Anterior cingulate cortex (tissue), 58 donors: ENCODE measurements around the gene TOP1.

Source experiments
- DNase-seq, 58 donors: peaks; one replicate each; lab custom pipeline; 2025; lab: John Stamatoyannopoulos, UW

TOP1 gene

DNA sequence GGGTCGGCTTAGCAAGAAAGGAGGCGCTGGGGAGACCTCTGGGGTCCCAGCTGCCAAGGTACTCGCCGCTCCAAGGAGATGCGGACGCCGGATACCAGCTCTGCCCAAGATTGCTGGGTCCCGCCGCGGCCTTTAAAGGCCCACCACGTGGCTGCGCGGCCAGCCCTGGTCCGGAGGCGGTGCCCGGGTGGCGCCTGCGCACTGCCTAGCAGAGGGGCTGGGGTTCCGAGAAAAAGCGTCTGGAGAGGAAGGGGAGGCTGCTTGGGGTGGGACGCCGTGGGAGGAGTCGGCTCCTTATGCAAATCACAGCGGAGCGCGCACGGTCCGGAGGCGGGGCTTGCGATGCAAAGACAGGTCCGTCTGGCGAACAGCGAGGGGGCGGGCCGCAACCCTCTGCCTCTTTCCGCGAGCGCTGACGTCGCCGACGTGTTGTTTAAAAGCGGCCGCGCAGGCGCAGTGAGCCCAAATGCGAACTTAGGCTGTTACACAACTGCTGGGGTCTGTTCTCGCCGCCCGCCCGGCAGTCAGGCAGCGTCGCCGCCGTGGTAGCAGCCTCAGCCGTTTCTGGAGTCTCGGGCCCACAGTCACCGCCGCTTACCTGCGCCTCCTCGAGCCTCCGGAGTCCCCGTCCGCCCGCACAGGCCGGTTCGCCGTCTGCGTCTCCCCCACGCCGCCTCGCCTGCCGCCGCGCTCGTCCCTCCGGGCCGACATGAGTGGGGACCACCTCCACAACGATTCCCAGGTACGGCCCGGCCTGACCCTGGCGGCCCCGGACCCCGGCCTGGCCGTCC is at the start of gene TOP1:
TSS of gene TOP1 (plus strand) at position 464 of the 791 bp plus-strand sequence. CDS start at position 710, 246 bp downstream.
- peak; percentile 94 to 100 (median 100) for DNase-seq

DNA sequence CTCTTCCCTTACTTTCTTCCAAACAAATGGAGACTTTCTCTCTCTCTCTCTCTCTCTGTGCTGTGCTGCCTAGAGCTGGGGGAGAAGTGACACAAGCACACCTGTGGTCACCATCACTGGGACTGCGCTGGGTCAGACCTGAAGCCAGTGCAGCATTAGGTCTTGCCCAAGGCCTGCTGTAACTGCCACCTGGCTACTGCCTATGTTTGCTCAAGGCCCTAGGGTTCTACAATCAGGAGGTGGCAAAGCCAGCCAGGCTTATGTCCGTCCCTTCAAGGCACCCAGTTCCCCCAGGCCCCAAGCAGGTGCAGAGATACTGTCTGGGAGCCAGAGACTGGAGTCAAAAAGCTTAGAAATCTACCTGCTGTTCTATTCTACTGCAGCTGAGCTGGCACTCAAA is 49.4 kb upstream of the TOP1 start:
- no peak for DNase-seq

DNA sequence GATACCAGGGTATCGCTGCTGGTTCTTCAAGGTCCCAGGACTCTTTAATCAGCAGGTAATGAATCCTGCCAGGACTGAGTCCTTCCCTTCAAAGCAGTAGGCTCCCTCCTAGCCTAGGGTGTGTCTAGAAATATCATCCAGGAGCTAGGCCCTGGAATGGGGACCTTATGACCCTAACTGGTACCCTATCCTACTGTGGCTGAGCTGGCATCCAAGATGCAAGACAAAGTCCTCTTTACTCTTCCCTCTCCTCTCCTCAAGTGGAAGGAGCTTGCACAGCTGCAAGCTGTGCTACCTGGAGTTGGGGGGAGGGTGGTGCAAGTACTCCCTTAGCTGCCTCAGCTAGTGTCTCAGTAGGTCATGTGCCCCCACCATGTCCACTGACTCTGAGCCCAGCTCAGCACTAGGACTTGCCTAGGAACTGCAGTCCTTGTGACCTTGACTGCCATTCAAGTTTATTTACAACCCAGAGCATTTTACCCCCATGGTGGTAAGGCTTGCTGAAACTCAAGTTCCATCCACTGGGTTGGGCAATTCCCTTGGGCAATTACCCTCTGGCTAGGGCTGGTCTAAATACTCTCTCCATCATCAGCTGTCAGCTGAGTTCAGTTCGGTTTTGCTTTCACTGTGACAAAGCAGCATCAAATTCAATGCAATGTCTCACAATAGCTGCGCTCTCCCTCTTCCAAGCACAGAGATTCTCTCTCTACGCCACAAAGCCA is 48.4 kb upstream of the TOP1 start:
- no peak for DNase-seq

DNA sequence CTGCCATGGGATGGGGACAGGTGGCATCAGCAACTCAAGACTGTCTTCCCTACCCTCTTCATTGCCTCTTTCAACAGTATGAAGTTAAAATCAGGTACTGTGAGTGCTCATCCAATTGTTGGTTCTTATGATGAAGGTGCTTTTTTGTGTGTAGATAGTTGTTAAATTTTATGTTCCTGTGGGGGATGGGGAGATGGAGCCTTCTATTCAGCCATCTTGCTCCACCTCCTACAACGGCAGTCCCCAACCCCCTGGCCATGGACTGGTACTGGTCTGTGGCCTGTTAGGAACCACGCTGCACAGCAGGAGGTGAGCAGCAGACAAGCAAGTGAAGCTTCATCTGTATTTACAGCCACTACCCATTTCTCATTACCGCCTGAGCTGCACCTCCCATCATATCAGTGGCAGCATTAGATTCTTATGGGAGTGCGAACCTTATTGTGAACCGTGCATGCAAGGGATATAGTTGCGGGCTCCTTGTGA is 47.8 kb upstream of the TOP1 start:
- no peak for DNase-seq

DNA sequence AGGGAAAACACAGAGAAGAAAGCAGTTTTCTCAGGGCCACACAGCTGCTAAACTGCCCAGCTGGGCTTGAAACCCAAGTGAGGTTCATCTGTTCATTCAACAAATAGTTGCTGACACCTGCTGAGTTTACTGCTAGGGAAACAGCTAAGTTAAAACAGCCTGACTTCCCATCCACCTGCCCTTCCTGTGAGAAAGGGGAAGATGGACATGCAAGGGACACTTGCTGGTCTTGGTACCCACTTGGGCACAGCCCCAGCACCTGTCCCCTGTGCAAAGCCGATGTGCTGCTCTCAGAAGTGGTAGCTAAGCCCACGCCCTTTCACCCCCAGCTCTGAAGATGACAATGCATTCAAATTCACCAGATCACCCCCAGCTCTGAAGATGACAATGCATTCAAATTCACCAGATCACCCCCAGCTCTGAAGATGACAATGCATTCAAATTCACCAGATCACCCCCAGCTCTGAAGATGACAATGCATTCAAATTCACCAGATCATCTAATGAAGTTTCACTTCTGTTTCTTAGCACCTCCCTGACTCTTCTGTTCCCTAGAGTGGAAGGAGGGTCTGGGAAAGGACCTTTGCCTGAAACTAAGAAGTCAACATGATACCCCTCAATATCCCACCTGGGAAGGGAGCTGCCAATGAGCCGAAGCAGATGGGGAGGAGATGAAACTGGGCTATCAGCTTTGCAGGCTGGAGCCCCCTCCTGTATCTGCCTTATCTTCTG is 46.0 kb upstream of the TOP1 start:
- DNase-seq: no peak

DNA sequence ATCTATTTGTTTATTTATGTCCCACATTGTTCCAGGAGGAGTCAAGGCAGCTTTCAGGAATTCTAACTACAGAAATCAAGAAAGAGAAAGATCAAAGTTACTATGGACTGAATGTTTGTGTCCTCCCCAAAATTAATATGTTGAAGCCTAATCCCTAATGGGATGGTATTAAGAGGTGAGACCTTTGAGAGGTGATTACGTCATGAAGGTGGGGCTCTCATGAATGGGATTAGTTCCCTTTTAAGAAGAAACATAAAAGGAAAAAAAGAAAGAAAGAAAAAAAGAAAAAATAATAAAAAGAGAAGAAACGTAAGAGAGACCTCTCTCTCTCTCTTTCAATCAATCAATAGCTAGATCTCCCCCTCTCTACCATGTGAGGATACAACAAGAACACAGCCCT is 44.7 kb upstream of the TOP1 start:
- DNase-seq: no peak

DNA sequence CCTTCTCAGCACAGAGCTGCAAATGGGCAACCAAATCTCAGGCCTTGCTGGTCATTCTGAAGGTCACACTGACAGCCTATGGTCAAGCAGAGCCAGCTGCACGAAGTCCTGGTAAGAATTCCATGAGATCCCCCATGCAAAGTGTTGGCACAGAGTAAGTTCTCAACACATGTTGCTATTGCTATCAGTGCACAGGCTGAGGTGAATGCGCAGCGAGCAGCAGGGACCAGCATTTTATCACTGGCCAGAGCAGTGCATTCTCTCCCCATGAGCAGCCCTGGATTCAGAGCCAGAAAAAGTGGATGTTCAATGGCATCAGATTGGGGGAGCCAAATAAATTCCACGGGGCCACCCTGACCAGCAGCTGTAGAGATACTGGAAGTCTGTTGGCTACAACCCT is 44.1 kb upstream of the TOP1 start:
- DNase-seq: no peak

DNA sequence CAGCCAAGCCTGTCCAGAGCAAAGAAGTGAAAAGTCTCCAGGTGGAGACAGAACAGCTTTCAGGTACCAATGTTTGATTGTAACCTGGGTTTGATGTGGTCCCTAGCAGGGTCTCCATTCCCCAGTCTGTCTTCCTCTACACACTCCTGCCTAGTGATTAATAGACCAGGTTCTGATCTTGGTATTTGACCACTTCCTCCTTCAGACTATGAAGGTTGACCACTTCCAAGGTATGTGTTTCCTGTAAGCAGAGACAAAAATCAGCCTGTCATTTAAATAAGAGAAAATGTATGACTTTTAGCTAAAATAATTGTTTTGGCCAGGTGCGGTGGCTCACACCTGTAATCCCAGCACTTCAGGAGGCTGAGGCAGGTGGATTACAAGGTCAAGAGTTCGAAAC is 41.8 kb upstream of the TOP1 start:
- no peak for DNase-seq

DNA sequence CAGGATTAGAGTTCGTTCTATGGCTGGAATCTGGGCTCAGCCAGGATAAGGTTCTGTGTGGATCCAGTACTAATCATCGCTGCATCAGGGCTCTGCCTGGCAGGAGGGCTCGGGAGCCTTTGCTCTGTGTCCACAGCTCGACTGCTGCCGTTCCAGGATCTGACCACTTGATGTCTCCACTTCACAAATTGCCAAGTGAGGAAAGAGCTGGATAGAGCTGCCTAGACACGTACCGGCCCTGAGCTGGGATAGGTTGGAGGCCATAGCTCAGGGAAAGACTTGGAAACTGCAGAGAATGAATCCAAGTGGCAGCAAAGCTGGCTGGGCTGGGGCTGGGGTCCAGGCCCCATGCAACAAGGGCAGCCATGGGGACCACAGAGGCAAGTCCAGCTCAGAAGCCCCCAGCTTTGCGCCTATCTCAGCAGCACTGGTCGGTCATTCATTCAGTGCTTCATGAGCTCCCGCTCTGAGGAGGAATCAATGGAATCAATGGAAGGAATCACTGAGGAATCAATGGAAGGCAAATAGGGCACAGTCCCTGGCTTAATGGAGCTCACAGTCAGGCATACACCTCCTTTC is 38.0 kb upstream of the TOP1 start:
- peak in 52 of 58 donors; percentile 8 to 83 (median 51) for DNase-seq

DNA sequence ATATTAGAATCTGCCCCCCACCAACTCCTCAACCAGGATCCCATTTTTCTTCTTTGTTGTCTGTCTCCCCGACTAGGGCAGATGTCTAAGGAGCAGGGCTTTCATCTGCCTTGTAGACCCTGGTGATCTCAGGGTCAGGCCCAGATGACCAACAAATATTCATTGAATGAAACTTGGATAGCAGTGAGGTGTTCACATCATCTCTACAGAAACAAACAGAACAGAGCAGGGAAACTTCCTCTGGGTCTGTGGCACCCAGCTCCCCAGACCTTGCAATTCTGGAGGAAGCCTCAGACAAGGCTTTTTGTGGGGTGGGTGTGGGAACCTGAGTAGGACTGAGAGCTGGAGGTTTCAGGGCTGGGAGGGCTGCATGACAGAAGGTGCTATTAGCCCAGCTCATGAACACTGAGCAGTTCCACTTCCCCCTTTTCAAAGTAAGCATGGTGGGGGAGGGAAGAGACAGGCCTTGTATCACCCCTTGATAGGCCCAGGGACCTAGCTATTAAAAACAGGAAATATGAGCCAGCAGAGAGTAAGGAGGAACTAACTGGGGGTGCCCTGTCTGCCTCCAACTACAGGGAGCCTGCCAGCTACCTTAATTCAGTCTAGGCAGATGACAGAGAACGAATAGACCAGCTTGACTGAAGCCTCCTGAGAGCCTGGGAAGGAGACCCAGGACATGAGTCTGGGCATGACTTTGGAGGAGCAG is 37.3 kb upstream of the TOP1 start:
- DNase-seq: peak in 13 of 58 donors; percentile 10 to 58 (median 23)

DNA sequence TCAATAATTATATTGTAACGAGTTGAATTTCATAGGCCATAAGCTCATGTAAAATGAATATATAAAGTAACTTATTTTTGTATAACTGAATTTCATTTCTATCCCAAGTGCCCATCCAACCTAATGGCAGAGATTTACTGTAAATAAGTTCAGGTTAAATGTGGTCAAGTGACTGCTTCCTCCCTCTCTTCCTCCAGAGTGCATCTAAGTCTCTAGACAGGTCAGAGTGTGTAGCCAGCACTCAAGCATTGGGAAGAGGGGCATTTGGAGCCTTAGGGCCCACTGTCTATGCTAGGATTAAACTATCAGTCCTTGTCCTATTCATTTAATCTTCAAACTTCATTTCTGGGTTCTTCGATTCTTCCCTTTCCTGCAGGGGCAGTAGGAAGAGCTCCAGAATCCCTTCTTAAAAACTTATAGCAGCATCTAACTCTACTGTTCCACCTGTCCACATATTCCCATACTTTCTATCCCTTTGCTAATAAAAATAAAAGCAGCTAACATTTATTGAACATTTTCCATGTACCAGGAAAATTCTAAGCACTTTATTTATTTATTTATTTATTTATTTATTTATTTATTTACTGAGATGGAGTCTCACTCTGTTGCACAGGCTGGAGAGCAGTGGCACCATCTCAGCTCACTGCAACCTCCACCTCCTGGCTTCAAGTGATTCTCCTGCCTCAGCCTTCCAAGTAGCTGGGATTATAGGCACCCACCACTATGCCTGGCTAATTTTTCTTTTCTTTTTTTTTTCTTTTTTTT is 36.1 kb upstream of the TOP1 start:
- no peak for DNase-seq

DNA sequence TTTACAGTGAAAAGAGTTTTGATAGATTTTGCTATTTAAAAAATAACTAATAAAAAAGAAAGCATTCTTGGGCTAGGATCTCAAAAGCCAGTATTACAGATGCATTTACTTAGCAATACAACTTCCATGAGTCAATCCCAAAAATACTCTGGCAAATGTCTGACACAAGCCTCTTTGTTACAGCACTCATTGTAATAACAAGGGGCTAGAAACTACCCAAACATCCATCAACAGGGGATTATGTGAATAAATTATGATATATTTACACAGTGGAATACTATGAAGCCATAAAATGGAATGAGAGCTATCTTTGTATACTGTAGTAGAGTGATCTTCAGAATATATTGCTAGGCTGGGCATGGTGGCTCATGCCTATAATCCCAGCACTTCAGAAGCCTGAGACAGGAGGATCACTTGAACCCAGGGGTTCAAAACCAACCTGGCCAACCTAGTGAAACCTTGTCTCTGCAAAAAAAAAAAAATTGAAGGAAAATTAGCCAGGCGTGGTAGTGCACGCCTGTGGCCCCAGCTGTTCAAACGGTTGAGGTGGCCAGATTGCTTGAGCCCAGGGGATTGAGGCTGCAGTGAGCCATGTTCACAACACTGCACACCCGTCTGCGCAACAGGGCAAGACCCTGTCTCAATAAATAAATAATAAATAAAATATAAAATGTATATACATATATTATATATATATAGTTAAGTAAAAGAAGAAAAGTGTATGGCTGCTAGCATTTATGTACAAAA is 34.7 kb upstream of the TOP1 start:
- DNase-seq: no peak

DNA sequence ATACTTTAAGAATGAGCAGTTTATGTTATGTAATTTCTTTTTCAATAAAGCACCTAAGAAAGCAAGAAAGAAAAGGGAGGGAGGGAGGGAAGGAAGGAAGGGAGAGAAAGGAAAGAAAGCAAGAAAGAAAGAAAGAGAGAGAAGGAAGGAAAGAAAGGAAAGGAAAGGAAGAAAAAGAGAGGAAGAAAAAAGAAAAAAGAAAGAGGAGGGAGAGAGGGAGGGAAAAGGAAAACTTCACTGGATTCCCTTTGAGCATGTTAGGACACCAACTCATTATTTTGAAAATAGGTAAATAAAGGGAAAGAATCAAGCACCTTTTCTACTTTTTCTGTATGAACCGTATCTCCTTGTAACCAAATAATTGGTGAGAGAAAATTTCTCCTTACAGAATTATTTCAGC is 32.3 kb upstream of the TOP1 start:
- no peak for DNase-seq

DNA sequence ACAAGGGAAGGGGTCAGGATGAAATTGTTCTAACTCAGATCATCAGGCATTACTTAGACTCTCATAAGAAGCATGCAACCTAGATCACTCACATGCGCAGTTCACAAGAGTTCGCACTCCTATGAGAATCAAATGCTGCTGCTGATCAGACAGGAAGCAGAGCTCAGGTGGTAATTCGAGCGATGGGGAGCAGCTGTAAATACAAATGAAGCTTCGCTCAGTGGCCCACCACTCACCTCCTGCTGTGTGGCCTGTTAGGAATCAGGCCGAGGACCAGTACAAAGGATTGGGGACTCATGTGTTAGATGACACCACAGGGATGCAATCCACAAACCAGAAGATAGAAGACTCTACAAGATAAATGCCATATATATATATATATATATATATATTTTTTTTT is 31.5 kb upstream of the TOP1 start:
- no peak for DNase-seq

DNA sequence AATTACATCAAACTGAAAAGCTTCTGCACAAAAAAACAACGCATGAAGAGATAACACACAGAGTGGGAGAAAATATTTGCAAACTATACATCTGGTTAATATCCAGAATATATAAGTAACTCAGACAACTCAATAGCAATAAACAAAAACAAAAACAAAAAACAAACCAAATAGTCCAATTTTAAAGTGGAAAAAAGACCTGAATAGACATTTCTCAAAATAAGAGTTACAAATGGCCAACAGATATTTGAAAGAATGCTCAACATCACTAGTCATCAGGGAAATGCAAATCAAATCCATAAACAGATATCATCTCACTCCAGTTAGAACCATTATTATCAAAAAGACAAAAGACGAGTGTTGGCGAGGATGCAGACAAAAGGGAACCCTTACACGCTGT is 28.8 kb upstream of the TOP1 start:
- DNase-seq: no peak

DNA sequence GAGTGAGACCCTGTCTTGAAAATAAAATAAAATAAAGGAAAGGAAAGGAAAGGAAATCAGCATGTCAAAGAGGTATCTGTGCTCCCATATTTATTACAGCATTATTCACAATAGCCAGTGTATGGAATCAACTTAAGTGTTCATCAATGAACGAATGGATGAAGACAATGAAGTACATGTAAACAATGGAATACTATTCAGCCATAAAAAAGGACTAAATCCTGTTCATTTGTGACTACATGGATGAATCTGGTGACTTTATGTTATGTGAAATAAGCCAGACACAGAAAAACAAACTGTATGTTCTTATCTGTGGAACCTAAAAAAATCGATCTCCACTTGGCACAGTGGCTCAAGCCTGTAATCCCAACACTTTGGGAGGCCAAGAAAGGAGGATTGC is 28.0 kb upstream of the TOP1 start:
- no peak for DNase-seq

DNA sequence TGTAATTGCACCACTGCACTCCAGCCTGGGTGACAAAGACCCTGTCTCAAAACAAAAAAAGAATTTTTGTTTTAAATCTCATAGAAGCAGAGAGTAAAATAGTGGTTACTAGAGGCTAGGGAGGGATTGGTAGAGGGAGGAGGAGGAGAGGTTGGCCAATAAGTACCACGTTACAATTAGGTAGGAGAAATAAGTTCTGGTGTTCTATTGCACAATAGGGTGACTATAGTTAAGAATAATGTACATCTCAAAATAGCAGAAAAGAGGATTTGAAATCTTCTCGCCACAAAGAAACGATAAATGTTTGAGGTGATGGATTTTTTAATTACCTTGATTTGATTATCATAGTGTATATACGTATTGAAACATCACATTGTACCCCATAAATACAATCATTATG is 27.1 kb upstream of the TOP1 start:
- DNase-seq: no peak

DNA sequence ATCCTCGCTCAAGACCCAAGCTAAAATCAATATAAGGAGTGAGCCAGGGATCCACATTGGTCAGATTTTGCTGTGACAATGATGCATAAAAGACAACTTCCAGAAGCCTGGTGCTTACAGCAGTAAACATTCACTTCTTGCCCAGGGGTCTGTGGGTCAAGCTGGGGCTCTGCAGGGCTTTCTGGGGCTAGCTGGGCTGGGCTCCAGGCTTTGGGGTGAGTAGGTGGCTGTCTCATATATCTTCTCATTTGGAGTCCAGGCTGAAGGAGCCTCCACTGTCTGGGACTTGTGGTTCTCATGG is 25.8 kb upstream of the TOP1 start:
- DNase-seq: no peak
